ENCODE measurements around the gene PCK1.

DNA sequence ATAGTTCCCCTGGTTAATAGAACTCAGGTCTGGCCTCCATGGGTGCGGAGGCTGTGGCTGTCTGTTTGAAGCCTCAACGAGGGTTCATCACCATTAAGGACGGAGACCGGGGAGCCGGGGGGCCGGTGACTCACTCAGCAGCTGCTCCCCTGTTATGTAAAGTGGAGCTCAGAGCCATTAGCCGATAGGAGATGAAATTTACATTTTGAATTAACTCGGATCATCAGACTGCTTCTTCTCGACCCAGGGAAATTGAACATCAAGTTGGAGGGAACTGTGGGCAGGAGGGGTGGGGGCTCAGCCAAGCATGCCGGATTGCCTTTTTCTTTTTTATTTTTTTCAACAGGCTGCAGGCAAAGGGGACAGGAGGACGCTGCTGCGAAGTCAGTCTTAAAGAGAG, 12.3 kb downstream of the PCK1 start:
- TF ChIP-seq EZH2 (IDR thresholded peaks at IDR 0.05; ENCODE audit: low read length, missing control alignments): no peak
- no peak for TF ChIP-seq CTCF (conservative IDR thresholded peaks at IDR 0.05 in 1 of 2, IDR thresholded peaks at IDR 0.05 in 1 of 2; ENCODE audit: low read depth in 1 of 2, low read length in 2 of 2)

Data from fibroblast of lung (primary cell).